Cardiac muscle cell (in vitro differentiated cells and primary cell): ENCODE results near the gene HPGD. TPM values are rescaled to one million over a fixed set of nuclear protein-coding genes. Genes with fewer than 3 reads are reported as not detected.

Experiments
- DNase-seq, 2 donors: peaks; one replicate each; pipeline versions ENCODE4 v3.0.0 to v3.0.0-alpha.2; 2010 to 2017; ENCODE audit warnings: low read depth in 1 of 2, low spot score in 1 of 2
- H3K27ac ChIP-seq: fragments of 200-600 bp; sonication (generic); 2 replicates; pipeline ENCODE4 v1.5.1; 2016
- H3K27me3 ChIP-seq: fragments of 200-600 bp; sonication (generic); 2 replicates; pipeline ENCODE4 v1.6.0; 2016; ENCODE audit warnings: control low read depth
- H3K36me3 ChIP-seq: fragments of 200-600 bp; sonication (generic); 2 replicates; pipeline ENCODE4 v1.5.1; 2016; ENCODE audit warnings: control low read depth
- H3K4me1 ChIP-seq: fragments of 200-600 bp; sonication (generic); 2 replicates; pipeline ENCODE4 v1.8.1; 2017; ENCODE audit warnings: low read depth, mild to moderate bottlenecking, mixed run types
- H3K4me3 ChIP-seq: fragments of 200-600 bp; sonication (generic); 2 replicates; pipeline ENCODE4 v1.5.1; 2016; ENCODE audit warnings: mild to moderate bottlenecking
- H3K9me3 ChIP-seq: fragments of 200-600 bp; sonication (generic); 2 replicates; pipeline ENCODE4 v1.5.1; 2017; ENCODE audit warnings: low read depth, mild to moderate bottlenecking, control low read depth
- CTCF ChIP-seq: IDR thresholded peaks from 2 replicates; pipeline ENCODE4 v1.5.1; 2012; ENCODE audit warnings: low read depth, mild to moderate bottlenecking, low read length
- polyA plus RNA-seq: library from polyadenylated mRNA; unstranded; fragments of >200 nt; fragmentation: Nextera tagmentation; extraction: Ambion mirVana; gene quantifications from 2 replicates; pipeline ENCODE4 v1.2.1, GENCODE V29; 2016
- total RNA-seq: library from RNA; depleted of rRNA; stranded (reverse); fragments of >200 nt; gene quantifications from 2 replicates; pipeline ENCODE4 v1.2.3, GENCODE V29; 2016

HPGD gene
- total and polyA plus RNA-seq, 2 experiments from 2014 or later, result 0.15 to 0.51 TPM

- Histone ChIP-seq H3K9me3 (no peaks in the 10 kb centered on the region), H3K27ac (no peak overlapping the region), H3K4me1 (no peaks in the 10 kb centered on the region), H3K27me3 (no peaks in the 10 kb centered on the region), H3K4me3 (no peak overlapping the region), H3K36me3 (no peaks in the 10 kb centered on the region)
- TF ChIP-seq CTCF, result no peak
- no peak for DNase-seq
These were observed 16.4 kb downstream of the HPGD start for GRCh38 chr4:174505892-174506291.

GRCh38 chr4:174505007-174505406 lies 17.3 kb downstream of the HPGD start:
- no peak overlapping the region for H3K27ac ChIP-seq
- DNase-seq, result no peak
- H3K4me3 ChIP-seq, result no peak overlapping the region
- H3K9me3 ChIP-seq, result no peaks in the 10 kb centered on the region
- H3K36me3 ChIP-seq, result no peaks in the 10 kb centered on the region
- no peaks in the 10 kb centered on the region for H3K27me3 ChIP-seq
- no peak for TF ChIP-seq CTCF
- no peaks in the 10 kb centered on the region for H3K4me1 ChIP-seq

GRCh38 chr4:174503079-174503715 lies 19.1 kb downstream of the HPGD start:
- no peak overlapping the region for H3K27ac ChIP-seq
- no peaks in the 10 kb centered on the region for H3K27me3 ChIP-seq
- no peak for TF ChIP-seq CTCF
- H3K4me3 ChIP-seq, result no peak overlapping the region
- H3K9me3 ChIP-seq, result no peaks in the 10 kb centered on the region
- H3K4me1 ChIP-seq, result no peaks in the 10 kb centered on the region
- H3K36me3 ChIP-seq, result no peaks in the 10 kb centered on the region
- DNase-seq, result no peak

- no peaks in the 10 kb centered on the region for H3K9me3 ChIP-seq
- TF ChIP-seq CTCF, result no peak
- H3K4me3 ChIP-seq, result no peak overlapping the region
- no peak overlapping the region for H3K27ac ChIP-seq
- H3K27me3 ChIP-seq, result no peaks in the 10 kb centered on the region
- H3K36me3 ChIP-seq, result no peaks in the 10 kb centered on the region
- no peak for DNase-seq
- H3K4me1 ChIP-seq, result no peaks in the 10 kb centered on the region
These were observed 25.5 kb downstream of the HPGD start for GRCh38 chr4:174496631-174497432.

- no peak overlapping the region for H3K27ac ChIP-seq
- TF ChIP-seq CTCF, result no peak
- DNase-seq, result no peak
- no peaks in the 10 kb centered on the region for H3K36me3 ChIP-seq
- no peaks in the 10 kb centered on the region for H3K27me3 ChIP-seq
- H3K9me3 ChIP-seq, result no peaks in the 10 kb centered on the region
- no peaks in the 10 kb centered on the region for H3K4me1 ChIP-seq
- no peak overlapping the region for H3K4me3 ChIP-seq
These were observed 26.7 kb downstream of the HPGD start for GRCh38 chr4:174495626-174496025.
